ENCODE measurements around the gene CMSS1.
"Not testable (repeated sequence)": the region's sequence is repeated elsewhere in the genome, so short reads cannot be mapped to it uniquely, and the experiment has no call there.

Gene CMSS1

DNA sequence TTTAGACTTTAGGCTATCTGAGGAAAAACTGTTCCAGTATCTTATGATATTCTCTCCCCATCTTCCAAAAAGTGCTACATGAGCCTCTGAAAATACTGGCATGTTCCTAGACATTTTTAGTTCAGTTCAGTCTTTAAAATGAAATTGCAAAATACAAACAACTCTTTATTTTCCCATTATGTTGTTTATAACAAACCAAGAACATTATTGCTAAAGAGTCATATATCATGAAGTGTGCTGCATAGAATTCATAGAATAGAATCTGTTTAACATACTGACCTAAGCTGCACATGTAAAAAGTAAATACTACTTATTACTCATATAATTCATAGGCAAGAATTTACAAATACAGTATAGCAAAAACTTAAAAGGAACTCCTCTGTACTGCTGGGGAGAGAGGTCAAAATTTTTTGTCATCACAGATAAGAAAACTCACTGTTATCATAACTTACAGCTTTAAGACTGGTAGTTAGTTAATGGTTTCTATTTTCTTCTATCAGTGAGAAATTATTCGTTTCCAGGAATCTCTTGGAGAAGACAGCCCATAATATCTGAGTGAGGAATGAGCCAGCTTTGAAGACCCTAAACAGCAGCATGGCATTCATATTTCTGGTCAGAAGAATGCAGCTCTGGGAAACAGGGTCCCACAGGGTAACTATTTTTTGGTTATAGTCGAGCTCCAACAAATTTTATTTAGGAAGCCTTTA, 264.5 kb downstream of the CMSS1 start:
- no peak for DNase-seq (ENCODE audit: low spot score in 2 of 2)

DNA sequence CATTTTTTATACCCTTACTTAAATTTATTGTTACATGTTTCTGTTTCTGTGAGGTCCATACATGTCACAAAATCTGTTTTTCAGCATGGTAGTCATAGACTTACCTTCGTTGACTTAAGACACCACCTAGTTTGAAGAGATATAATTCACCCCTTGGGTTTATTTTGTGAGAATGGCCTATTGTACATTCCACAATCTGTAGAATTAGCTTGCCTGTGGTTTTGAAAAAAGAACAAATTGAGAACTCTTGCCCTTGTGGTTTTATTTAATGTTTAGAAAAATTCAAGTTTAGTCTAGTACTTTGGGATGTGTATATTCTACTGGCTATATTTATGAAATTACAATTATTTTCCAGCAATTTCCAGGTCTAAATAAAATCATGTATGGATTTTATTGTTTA, 265.1 kb downstream of the CMSS1 start:
- no peak overlapping the region for H3K27ac Mint-ChIP-seq
- H3K36me3 Mint-ChIP-seq, result no peaks in the 10 kb centered on the region
- ATAC-seq (ENCODE audit: low read depth) (no peak), DNase-seq (ENCODE audit: low spot score in 2 of 2) (no peak)
- H3K9me3 Mint-ChIP-seq, result no peaks in the 10 kb centered on the region
- H3K4me1 Mint-ChIP-seq, result peaks cover 11% of the 10 kb centered on the region
- H3K27me3 Mint-ChIP-seq, result no peaks in the 10 kb centered on the region
- no peak overlapping the region for H3K4me3 Mint-ChIP-seq

More for the DNA sequence above, 264.5 kb downstream of the CMSS1 start:
- Mint-ChIP-seq H3K4me3 (no peak overlapping the region), H3K27me3 (no peaks in the 10 kb centered on the region), H3K27ac (no peak overlapping the region), H3K9me3 (no peaks in the 10 kb centered on the region), H3K4me1 (peaks cover 8% of the 10 kb centered on the region), H3K36me3 (no peaks in the 10 kb centered on the region)
- ATAC-seq (ENCODE audit: low read depth), result no peak

DNA sequence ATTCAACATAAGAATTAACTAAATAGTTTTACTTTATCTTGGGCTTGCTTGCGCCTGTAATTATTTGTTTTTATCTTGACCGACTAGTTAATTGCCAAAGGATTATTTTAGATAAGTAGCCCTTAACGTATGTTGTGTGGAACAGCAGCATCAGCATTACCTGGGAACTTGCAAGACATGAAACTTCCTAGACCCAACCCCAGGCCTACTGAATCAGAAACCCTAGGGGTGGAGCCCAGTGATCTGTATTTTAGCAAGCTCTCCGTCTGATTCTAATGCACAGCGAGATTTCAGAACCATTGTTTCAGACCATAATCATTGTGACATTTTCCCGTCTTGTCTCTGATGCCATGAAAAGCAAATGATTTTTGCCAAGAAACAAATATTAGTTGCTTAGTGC, 265.5 kb downstream of the CMSS1 start:
- ATAC-seq (ENCODE audit: low read depth) (no peak), DNase-seq (ENCODE audit: low spot score in 2 of 2) (no peak)
- Mint-ChIP-seq H3K27ac (no peak overlapping the region), H3K9me3 (no peaks in the 10 kb centered on the region), H3K4me3 (no peak overlapping the region), H3K36me3 (no peaks in the 10 kb centered on the region), H3K4me1 (peaks cover 11% of the 10 kb centered on the region), H3K27me3 (no peaks in the 10 kb centered on the region)

DNA sequence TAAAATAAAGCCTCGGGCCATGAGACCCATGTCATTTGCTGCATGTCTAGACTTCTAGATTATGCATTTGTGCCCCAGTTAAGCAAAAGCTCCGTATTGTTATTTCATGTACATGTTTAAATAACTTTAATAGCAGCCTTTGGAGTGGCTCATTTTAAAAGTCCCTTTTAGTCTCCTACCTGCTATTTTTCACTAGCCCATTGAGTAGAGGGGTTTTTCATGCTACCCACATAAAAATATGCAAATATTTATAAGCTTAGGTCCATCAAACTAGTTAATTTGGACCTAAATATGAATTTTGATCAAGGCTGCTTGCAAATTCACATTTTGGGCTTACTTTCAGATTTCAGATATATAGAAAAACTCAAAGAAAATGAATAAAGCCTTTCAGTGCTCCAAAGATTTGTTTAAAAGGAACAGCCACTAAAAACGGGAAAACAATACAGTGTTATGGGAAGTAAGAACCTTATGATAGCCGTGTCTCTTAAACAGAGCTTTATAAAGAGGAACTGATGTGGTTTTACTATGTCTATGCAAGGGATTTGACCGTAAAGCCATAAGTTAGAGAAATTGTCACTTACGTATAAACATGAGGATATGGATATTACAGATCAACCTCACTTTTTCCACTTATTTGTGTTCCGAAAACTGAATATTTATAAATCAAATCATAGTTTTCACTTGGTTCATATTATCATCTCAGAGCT, 266.6 kb downstream of the CMSS1 start:
- Mint-ChIP-seq H3K36me3 (no peaks in the 10 kb centered on the region), H3K27ac (no peak overlapping the region), H3K4me3 (no peak overlapping the region), H3K27me3 (no peaks in the 10 kb centered on the region), H3K9me3 (no peaks in the 10 kb centered on the region), H3K4me1 (peaks cover 11% of the 10 kb centered on the region)
- ATAC-seq (ENCODE audit: low read depth) (peak; percentile 72), DNase-seq (ENCODE audit: low spot score in 2 of 2) (no peak)

DNA sequence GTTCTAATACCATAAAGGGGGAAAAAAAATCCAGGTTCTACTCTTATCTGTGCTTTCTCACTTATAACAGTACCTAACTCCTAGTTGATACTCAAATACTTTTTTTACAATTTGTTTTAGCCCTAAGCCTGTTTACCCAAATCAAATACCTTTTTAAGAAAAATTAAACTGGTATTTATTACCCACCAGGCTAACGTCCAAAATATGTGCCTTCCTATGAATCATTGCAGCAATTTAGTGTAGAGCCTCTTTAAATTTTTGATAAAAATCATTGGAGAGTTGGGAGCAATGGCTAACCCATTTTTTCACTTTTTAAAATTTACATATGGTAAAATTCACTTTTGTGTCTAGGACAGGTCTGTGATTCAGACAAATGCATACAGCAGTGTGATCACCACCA, 268.7 kb downstream of the CMSS1 start:
- H3K27ac Mint-ChIP-seq, result no peak overlapping the region
- ATAC-seq (ENCODE audit: low read depth) (no peak), DNase-seq (ENCODE audit: low spot score in 2 of 2) (no peak)
- no peaks in the 10 kb centered on the region for H3K27me3 Mint-ChIP-seq
- no peaks in the 10 kb centered on the region for H3K36me3 Mint-ChIP-seq
- no peak overlapping the region for H3K4me3 Mint-ChIP-seq
- no peaks in the 10 kb centered on the region for H3K9me3 Mint-ChIP-seq
- H3K4me1 Mint-ChIP-seq, result peaks cover 11% of the 10 kb centered on the region

DNA sequence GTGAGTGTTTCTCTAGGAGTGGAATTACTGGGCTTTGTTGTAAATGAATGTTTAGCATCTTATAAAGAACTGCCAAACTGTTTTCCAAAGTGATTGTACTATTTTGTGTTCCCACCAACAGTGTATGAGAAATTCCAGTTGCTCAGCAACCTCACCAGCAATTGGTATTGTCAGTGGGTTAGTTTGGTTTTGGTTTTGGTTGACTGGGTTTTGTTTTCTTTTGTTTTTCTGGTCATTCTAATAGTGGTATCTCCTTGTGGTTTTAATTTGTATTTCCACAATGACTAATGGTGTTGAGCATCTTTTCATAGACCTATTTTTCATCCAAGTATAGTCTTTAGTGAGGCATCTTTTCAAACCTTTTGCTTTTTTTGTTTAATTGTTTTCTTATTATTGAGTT, 269.5 kb downstream of the CMSS1 start:
- Mint-ChIP-seq H3K36me3 (no peaks in the 10 kb centered on the region), H3K27ac (no peak overlapping the region), H3K4me3 (no peak overlapping the region), H3K27me3 (no peaks in the 10 kb centered on the region), H3K9me3 (no peaks in the 10 kb centered on the region), H3K4me1 (peaks cover 11% of the 10 kb centered on the region)
- DNase-seq (ENCODE audit: low spot score in 2 of 2) (no peak), ATAC-seq (ENCODE audit: low read depth) (peak; percentile 21)

DNA sequence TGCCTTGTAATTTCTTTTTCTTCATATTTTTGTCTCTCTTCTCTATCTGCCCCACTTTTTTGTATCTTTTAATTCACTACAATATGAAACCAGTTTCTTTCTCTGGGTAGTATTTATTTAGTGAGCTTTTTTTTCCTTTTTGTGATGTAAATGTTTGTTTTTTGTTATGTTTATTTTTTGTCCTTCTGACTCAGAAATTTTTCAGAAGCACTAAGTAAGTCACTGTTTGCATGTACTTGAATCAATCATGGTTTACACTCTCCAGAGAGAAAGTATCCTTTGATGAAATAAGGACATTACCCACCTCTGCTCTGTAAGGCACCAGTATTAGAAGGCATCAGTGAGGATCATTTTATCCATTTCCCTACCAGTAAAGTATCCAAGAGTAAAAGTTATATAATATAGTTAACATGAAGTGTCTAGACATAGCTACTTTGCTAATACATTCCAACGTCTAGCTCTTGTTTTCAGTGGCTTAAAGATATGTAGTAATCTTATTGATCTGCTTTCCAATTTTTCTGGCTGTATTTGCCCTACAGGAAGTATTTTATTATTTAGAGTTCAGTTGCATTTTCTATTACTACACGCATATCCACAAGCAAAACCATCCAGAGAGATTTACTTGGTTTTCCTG, 271.2 kb downstream of the CMSS1 start:
- Mint-ChIP-seq H3K36me3 (no peaks in the 10 kb centered on the region), H3K27me3 (no peaks in the 10 kb centered on the region), H3K9me3 (no peaks in the 10 kb centered on the region), H3K27ac (no peak overlapping the region), H3K4me3 (no peak overlapping the region), H3K4me1 (peaks cover 11% of the 10 kb centered on the region)
- DNase-seq (ENCODE audit: low spot score in 2 of 2), result no peak
- no peak for ATAC-seq (ENCODE audit: low read depth)

DNA sequence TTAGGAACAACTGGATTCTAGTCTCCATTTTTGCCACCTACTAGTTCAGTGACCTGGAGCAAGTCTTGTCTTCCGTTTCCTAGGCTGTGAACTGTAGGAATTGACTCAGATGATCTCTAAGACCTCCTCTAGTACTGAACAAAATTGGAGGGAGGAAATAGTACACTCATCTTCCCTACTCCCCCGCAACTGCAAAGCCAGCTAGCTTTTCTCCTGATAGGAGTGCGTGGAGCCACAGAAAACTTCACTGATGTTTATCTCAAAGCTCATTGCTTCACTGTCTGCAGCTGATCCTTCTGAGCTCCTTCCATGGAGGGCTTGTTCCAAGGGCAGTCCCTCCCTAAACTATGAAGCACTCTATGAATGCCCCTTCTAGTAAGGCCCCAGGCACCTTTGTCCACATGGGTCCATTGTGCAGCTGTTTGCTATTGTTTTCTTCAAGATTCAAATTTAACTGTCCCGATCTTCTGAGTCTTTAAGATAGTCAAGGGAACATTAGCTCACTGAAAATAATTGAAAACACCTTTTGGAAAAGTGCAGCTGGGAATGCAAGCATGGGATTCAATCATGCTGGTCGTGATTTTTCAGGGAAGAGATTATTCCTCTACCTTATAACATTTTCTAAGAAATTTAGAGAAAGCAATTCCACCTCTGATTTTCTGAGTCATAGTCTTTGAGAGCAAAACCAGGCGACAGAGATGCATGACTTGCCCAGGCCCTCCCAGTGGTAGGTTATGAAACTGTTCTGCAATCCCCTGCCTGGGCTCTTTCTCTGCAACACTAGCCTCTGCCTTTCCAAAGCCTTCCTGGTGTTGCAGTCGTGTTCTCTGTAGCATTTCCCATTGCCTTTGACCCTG, 272.4 kb downstream of the CMSS1 start:
- Mint-ChIP-seq H3K4me1 (peaks cover 7% of the 10 kb centered on the region), H3K9me3 (no peaks in the 10 kb centered on the region), H3K4me3 (no peak overlapping the region), H3K27ac (no peak overlapping the region), H3K27me3 (no peaks in the 10 kb centered on the region), H3K36me3 (no peaks in the 10 kb centered on the region)
- ATAC-seq (ENCODE audit: low read depth) (peak; percentile 50), DNase-seq (ENCODE audit: low spot score in 2 of 2) (no peak)

DNA sequence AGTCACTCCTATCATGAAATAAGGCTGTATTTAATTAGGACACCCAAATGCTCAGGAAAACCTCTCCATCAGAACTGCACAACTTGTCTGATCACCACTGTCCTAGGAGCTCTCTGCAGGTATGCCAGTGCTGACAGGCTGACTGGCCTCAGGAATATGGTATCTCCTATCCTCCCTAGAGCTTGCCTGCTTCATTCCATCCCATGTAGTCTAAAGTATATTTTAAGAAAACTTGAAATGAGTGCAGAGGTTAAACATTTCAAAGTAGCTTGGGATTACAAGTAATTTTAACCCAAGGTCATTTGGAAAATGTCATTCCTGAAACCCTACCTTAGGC, 273.0 kb downstream of the CMSS1 start:
- DNase-seq (ENCODE audit: low spot score in 2 of 2) (no peak), ATAC-seq (ENCODE audit: low read depth) (no peak)
- no peaks in the 10 kb centered on the region for H3K27me3 Mint-ChIP-seq
- H3K4me1 Mint-ChIP-seq, result peaks cover 7% of the 10 kb centered on the region
- H3K27ac Mint-ChIP-seq, result no peak overlapping the region
- H3K36me3 Mint-ChIP-seq, result no peaks in the 10 kb centered on the region
- H3K9me3 Mint-ChIP-seq, result no peaks in the 10 kb centered on the region
- no peak overlapping the region for H3K4me3 Mint-ChIP-seq

DNA sequence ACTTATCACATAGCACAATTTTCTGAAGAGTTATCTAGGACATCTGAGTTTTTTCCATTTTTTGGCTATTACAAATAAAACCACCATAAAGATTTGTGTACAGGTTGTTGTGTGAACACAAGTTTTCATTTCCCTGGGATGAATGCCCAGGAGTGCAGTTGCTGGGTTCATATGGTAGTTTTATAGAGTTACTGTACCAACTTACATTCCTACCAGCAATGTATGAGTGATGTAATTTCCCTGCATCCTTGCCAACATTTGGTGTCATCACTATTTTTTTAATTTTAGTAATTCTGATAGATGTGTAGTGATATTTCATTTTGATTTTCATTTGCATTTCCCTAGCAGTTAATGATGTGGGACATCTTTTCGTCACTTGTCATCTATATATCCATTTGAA, 276.2 kb downstream of the CMSS1 start:
- H3K27me3 Mint-ChIP-seq, result no peaks in the 10 kb centered on the region
- no peak overlapping the region for H3K4me3 Mint-ChIP-seq
- H3K27ac Mint-ChIP-seq, result no peak overlapping the region
- H3K36me3 Mint-ChIP-seq, result peaks cover 5% of the 10 kb centered on the region
- ATAC-seq (ENCODE audit: low read depth) (no peak), DNase-seq (ENCODE audit: low spot score in 2 of 2) (no peak)
- no peaks in the 10 kb centered on the region for H3K4me1 Mint-ChIP-seq
- H3K9me3 Mint-ChIP-seq, result no peaks in the 10 kb centered on the region

DNA sequence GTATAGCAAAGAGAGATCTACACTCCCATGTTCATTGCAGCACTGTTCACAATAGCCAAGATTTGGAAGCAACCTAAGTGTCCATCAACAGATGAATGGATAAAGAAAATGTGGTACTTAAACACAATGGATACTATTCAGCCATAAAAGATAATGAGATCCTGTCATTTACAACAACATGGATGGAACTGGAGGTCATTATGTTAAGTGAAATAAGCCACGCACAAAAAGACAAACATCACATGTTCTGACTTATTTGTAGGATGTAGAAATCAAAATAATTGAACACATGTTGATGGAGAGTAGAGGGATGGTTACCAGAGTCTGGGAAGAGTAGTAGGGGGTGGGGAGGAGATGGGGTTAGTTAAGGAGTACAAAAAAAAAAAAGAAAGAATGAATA, 278.6 kb downstream of the CMSS1 start:
- not testable (repeated sequence) for H3K27ac Mint-ChIP-seq; ATAC-seq (ENCODE audit: low read depth); DNase-seq (ENCODE audit: low spot score in 2 of 2); H3K36me3 Mint-ChIP-seq; H3K4me3 Mint-ChIP-seq; H3K27me3 Mint-ChIP-seq; H3K9me3 Mint-ChIP-seq; H3K4me1 Mint-ChIP-seq

DNA sequence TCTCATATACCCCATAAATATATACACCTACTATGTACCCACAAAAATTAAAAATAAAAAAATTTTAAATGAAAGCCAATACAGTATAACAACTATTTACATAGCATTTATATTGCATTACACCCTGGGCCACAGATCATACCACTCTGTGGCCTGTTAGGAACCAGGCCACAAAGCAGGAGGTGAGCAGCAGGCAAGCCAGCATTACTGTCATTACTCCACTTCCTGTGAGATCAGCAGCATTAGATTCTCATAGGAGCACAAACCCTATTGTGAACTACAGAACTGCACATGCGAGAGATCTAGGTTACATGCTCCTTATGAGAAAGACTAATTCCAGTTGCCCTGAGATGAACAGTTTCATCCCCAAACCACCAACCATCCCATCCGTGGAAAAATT, 279.2 kb downstream of the CMSS1 start:
- Mint-ChIP-seq H3K4me3 (no peak overlapping the region), H3K4me1 (peaks cover 3% of the 10 kb centered on the region), H3K27me3 (no peaks in the 10 kb centered on the region), H3K27ac (no peak overlapping the region), H3K36me3 (peaks cover 8% of the 10 kb centered on the region), H3K9me3 (peaks cover 1% of the 10 kb centered on the region)
- ATAC-seq (ENCODE audit: low read depth) (no peak), DNase-seq (ENCODE audit: low spot score in 2 of 2) (no peak)

DNA sequence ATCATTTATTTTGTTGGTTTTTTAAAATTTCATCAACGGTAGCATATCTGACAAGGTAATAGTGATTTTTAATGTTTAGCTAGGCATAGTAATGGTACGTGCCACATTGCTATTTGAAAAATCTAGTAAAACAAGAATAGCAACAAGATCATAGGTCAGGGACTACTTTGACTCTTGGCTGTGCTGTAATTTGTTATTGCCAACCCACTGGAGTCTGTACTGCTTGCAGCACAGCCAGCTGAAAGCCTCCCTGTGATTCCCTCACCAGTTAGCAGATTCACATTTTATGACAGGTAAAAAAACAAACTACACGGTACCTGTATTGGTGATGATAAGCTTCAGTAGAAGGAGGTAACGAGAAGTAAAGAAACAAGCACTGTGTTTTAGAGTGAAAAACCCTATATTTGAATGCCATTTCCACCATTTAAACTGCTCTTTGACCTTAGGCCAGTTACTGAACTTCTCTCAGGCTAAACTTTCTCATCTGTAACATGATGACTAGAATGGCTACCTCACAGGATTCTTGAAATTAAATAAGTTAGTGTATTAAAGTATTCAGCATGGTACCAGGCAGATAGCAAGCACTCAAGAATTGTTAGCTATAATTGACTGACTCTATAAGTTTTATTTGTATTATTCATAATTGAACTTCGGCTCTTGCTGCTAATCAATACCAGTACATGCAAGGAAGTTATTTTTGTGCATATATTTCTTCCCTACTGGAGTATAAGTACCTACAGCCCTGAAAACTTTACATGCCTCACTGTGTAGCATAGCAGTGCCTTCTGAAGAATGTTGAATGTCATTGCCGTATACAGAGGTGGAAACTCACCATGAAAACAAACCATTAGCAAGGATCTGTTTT, 280.5 kb downstream of the CMSS1 start:
- no peaks in the 10 kb centered on the region for H3K27me3 Mint-ChIP-seq
- H3K4me3 Mint-ChIP-seq, result no peak overlapping the region
- H3K27ac Mint-ChIP-seq, result no peak overlapping the region
- H3K36me3 Mint-ChIP-seq, result peaks cover 8% of the 10 kb centered on the region
- no peak for ATAC-seq (ENCODE audit: low read depth)
- peaks cover 1% of the 10 kb centered on the region for H3K9me3 Mint-ChIP-seq
- no peak for DNase-seq (ENCODE audit: low spot score in 2 of 2)
- peaks cover 10% of the 10 kb centered on the region for H3K4me1 Mint-ChIP-seq

Measured in memory B cell (primary cell).